NCI-H2227 (cell line): ENCODE measurements around the gene ATG10.

ENCODE experiments used
- DNase-seq: peaks from one replicate; lab custom pipeline; 2025; ENCODE audit not compliant: unreplicated experiment; lab: John Stamatoyannopoulos, UW

The ATG10 gene

DNA sequence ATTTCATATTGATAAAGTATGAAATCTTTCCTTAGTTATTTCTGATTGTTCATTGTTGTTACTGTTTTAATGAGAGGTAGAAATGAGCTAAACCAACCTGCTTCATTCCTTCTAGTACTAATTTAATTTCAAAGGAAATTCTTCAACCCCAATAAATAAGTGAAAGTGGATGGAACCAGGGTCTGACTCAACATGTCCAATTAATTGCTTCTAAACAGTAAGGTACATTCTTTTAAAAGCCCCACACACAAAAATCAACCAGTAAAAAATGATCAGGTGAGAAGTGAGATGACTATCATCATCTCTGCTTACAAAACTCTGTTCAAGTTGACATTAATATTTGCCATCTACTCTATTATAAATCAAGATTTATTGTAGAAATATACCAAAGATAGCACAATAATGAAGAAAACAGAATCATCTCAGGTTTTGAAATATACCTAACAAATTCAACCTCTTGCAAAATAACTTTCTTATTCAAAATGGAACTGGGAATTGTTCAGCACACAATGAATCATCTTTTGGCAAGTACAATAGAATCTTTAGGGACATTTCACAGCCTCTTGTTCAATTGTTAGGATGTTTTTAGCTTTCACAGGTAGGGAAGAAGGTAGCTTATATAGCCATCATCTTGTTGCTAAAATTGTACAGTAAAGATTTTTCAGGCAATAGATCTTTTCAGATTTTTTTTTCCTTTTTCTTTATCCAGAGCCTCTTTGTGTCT lies 191.8 kb downstream of the ATG10 start:
- no peak for DNase-seq

DNA sequence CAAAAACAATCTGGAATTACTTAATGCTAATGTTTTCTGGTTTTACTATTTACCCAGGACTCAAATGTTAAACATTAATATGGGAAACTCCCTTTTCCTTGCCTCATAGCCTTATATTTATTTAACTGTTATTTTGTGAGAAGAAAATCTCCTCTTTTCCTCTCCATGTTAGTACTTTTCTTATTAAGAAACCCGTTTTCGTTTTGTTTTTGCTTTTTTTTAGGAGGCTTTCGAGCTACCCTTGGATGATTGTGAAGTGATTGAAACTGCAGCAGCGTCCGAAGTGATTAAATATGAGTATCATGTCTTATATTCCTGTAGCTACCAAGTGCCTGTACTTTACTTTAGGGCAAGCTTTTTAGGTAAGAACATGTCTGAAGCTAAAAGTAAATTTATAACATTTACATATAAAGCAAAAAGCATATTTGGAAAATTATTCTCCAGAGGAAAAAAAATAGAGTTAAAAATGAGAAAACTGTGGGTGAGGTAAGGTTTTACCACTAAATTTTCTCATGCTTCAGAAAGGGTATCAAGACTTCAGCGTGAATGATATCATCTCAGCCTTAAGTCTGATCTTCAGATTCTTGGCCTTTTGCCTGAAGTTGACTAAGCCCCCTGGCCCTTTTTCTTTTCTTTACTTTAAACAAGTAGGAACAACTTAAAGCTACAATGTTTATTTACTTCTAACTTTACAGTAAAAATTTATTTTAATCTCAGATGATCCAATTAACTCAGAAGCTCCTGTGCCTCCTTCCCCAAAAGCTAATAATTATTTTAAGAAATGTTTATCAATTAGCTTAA lies 192.6 kb downstream of the ATG10 start:
- no peak for DNase-seq

DNA sequence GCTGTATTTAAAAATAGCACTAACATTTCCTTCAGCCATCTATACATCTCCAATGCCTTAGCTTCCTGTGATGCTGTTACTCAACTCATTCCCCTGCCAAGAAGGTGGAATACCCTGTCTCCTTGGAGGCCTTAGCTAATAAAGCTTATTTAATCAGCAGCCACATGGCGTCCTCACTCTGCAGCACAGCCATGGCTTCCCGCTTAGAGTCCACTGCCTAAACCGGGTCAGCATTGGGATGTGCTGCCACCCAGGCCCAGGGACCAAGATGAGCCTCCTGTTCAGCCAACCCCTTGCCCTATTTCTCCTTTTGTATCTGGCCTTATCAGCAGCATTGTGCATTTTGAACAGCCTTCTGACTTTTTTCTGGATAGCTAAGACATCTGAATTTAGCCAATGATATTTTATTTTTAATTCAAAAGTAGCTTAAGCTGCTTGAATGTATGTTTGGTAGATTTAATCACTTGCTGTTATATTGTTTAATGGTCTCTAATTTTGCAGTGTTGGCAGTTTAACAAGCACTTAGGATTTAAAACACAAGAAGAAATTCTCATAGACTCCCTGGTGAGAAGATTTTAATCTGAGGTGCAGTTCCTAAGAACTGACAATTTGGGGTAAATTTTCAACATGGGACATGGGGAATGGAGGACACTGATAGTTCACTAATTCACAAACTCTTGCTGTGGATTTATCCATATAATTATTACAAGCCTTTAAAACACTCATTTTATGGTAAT lies 193.3 kb downstream of the ATG10 start:
- no peak for DNase-seq

DNA sequence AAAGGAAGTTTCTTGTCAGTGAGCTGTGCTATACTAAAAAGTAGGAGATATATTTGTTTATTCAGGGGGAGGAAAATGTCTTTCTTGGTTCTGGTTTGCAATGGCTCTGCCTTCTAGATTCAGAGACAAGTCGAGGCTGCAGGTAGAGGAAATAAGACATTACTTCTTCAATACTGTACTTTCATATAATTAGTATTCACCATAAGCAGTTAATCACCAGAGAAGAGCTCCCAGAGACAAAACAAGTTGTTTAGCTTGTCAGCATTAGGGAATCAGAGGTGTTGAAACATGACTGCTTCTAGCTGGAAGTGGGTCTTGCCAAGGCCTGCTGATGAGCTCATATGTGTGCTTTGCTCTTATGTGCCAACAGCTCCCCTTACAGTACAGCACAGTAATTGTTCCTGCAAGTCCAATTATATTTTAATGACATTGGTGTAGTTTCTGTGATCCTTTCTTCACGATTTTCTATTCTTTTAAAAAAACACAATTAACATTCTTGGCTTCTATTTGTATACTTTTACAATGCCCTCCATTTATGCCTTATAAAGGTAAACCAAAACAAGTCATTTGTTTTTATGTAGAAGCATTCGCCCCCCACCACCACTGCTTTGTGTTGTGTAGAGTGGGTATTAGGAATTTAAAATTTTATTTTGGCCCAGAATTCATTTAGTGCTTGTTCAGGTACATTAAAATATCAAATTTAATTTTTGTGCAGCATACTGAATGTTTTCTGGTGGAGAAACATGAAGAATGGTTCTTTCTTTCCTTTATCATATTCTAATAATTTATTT lies 194.1 kb downstream of the ATG10 start:
- peak; percentile 55 for DNase-seq

DNA sequence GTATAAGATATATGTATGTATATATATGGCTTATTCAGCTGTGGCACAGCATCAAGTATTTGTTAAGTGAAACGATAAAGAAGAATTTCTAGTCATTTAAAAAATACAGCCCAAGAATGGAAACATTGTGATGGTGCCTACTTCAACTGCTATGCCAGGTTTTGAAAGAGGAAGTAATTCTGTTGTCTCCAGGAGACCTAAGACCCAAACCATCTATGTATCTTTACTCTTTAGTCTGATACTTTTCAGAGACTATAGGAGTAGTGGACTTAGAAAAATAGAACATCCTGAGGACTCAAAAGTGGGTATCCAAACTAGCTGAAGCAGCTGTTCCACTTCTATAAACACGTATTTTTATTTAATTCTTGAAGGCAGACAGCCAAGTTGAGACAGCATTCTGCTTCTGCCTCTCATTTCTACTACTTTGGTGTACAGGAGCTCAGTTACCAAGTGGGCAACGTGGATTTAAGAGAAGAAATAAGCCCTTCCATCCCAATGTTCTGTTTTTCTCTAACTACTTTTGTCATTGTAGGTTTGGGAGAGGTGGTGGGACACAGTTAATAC lies 195.6 kb downstream of the ATG10 start:
- no peak for DNase-seq

DNA sequence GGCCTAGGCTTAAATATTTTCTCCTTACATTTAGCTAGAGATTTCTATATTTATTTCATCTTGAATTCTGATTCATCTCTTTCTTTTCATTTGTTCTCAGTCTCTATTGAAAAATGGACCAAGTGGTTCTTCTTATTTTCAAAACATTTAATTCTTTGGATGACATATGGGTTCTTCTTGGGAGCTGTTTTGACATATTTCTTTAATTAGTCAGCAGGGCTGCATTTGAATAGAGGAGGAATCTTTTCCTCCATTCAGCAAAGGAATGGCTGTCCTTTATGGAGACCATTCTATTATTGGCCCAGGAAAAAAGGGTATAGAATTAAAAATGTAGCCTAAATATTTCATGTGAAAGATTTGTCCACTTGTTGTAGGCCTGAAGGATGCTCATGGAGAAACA lies 196.5 kb downstream of the ATG10 start:
- no peak for DNase-seq

DNA sequence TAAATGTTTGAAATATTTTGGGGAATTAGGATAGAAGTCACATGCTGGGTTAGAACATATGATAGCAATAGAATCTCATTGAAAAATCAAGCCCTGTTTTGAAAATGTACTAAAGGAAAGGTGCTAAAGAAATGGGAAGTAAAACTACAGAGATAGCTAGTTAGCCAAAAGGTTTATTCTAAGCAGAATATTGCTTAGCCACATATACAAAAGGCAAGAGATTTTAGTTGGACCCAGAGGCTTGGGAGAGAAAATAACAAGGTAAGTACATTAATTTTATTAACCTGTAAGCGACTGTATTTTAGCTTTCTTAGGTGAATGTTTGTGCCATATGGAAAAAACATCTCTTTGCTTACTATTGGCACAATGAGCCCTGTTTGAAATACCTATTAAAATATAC lies 198.1 kb downstream of the ATG10 start:
- DNase-seq = no peak

DNA sequence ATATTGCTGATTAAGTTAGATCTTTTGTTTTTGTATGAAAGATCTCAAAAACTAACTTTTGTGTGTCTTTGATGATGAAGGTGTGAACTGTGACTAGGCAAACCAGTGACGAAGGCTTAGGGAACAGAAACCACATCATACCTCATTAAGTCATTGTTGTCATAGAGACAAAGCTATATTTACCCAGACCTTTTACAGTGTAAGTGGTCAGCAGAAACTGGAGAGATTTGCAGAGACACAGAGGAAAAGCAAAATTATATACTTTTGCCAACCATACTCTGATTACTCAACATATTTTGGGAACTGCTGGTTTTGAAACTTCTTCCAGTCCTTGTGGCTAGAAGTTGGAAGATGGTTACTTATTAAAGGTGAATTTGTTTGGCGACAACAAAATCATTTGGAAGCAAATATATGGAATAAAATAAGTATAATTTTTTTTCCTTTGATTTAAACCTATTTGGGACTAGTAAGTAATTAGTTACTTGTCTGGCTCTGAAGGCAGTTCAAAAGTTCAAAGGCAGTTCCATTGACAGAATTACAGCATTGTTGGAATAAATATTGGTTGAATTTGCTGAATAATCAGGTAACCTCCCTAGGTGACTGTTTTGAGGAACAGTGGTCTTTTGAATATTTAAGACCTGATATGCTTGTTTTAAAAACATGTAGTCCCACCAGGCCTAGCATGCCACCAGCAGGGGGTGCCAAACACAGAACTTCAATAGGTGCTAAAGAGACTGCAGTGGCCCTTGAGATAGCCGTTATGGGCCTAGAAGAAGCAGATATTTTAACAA lies 202.5 kb downstream of the ATG10 start:
- peak; percentile 62 for DNase-seq

DNA sequence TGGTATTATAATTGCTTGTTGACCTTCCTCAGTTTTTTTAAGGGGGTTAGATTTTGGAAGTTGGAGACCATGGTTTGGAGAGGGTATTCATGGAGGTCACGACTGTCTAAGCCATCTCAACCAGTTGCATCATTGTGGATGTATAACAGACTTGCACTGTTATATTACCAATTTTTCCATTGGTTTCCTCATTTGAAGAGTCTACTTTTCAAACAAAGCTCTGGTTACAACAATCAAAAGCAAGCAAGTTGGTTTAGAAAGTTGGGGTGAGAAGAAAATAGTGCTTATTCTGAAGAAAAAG lies 203.0 kb downstream of the ATG10 start:
- DNase-seq = no peak

DNA sequence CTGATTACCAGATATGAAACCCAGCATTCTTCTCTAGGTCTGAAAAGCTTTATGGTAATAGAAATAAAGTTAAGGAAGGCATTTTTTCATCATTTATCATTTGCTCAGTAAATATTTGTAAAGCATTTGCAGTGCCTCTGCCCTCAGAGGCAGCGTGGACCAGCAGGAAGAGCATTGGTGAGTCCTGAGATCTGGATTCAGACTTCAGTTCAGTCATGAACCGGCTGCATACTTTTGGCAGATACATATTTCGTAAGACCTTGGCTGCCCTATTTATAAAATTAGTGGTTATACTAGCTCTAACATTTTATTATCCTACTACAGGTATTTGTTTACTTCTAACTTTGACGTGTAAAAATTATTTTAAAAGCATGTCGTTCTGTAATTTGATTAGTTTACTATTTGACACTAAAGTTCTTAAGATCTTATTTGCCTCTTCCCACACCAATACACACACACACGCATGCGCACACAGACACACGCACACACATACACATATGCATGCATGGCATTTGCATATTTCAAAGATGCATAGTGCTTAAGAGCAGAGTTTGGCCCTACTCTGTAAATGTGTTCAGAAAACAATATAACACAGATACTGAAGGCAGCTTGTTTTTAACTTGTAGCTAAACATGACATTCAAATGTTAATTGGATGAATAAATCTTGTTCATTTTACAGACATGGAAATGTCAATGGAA lies 204.4 kb downstream of the ATG10 start:
- DNase-seq = no peak

DNA sequence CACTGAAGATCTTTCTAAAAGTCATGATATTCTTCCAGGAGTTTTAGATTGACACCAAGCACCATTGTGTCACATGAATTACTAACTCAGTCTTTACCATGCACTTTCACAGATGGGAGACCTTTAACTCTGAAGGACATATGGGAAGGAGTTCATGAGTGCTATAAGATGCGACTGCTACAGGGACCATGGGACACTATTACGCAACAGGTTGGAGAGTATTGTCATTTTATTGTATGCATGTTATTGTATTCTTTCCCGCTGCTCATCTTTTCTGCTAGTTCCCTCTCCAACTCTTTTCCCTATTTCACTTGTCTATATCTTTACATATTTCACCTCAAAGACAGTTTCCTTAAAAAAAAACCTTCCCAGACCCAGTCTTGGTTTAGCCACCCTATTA lies 206.6 kb downstream of the ATG10 start:
- DNase-seq = peak; percentile 22

DNA sequence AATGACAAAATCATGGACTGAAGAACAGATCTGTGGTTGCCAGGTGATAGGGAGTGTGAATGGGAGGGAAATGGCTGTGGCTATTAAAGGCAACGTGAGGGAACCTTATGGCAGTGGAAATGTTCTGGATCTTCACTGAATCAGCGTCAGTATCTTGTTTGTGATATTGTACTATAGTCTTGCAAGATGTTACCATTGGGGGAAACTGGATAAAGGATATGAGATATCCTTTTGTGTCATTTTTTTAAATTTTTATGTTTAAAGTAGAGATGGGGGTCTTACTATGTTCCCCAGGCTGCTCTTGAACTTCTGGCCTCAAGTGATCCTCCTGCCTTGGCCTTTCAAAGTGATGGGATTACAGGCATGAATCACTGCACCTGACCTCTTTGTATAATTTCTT lies 210.8 kb downstream of the ATG10 start:
- DNase-seq = no peak

DNA sequence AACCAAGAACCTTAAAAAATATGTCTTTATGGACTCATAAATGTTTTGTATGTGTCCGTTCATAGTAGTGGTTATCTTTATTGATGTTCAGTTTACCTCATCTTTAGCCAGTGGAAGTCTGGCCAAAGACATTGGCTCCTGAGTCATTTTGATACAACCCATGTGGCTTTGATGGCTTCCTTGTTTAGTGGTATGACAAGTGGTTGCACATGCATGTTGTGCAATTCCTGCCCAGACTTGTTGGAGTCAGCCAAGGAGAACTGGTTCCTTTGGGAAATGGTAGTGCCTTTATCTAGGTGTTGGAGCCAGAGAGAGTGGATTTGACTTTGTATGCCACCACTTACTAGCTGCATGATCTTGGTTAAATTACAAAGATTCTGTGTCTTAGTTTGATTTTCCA lies 212.0 kb downstream of the ATG10 start:
- DNase-seq = no peak

DNA sequence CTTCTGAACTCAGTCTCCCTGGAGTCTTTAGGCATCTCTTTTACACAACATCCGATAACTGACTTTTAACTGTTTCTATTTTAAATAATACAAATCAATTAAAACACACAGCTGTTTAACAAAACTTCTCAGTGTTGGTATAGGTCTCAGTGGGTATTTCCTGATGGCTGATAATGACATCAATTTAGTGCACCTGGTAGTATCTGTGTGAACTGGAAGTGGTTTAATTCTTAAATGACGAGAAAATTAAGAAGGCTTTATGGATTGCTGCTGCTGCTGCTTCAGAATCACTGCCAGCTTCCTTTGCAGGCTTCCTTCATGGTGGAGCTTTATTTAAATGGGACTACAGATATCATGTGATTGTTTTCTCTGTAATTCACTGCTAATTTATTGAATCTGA lies 214.0 kb downstream of the ATG10 start:
- DNase-seq = no peak

DNA sequence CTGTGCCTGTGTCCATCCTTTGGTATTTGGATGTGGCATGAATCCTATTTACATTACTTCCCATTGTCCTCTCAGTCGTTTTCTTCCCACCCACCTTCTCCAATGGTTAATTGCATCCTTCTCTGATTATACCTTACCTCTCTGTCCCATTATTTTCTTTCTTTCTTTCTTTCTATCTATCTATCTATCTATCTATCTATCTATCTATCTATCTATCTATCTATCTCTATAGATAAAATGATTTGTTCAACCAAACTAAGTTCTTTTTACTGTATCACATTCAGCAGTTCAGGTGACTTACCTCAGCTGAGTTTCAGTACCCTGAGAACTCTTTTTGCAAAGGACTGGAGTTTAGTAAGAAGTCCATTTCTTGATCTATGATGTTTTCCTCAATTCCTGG lies 225.7 kb downstream of the ATG10 start:
- DNase-seq = no peak

DNA sequence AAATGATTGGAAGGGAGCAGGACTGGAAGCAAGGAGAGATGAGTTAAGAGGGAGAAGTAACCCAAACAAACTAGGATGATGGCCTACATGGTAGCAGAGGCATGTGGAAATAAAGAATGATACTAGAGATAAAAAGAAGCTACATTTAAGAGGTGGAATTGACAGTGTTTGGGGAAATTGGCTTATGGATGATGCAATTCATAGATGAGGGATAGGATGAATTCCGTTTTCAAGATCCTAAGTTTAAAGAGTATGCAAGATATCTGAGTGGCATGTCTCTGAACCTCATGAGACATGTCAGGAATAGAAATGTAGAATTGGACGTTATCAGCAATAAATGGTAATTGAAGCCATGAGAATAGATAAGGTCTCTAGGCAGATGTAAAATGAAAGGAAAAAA lies 232.7 kb downstream of the ATG10 start:
- no peak for DNase-seq

DNA sequence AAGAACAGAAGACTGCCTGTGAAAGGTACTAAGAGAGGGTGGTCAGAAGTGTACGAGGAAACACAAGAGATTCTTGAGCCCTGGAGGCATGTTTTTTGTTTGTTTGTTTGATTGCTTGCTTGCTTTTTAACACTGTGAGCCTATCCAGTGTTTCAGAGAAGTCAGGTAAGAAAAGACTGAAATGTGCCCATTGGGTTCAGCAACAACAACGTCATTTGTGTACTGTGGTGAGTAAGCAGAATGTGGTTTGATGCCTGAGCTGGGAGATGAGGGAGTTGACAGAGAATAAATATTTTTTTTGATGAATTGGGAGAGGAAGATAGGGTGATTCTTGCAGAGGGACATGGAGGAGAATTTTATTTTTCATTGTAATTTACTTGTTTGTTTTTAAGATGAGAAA lies 233.2 kb downstream of the ATG10 start:
- DNase-seq = no peak

DNA sequence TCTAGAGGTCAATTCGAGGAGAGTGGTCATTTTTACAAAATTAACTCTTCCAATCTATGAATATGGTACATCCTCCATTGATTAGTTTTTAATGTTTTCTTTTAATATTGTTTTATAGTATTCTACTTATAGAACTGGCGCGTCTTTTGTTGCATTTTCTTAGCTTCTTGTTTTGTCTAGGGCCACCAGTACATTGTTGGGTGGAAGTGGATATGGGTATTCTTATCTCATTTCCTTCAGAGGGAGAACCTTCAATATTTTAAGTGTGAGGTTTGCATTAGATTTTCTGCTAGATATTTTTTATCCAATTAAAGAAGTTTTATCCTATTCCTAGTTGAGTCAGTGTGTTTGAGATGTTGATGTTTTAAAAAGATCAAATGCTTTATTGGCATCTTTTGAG lies 236.5 kb downstream of the ATG10 start:
- DNase-seq = no peak

DNA sequence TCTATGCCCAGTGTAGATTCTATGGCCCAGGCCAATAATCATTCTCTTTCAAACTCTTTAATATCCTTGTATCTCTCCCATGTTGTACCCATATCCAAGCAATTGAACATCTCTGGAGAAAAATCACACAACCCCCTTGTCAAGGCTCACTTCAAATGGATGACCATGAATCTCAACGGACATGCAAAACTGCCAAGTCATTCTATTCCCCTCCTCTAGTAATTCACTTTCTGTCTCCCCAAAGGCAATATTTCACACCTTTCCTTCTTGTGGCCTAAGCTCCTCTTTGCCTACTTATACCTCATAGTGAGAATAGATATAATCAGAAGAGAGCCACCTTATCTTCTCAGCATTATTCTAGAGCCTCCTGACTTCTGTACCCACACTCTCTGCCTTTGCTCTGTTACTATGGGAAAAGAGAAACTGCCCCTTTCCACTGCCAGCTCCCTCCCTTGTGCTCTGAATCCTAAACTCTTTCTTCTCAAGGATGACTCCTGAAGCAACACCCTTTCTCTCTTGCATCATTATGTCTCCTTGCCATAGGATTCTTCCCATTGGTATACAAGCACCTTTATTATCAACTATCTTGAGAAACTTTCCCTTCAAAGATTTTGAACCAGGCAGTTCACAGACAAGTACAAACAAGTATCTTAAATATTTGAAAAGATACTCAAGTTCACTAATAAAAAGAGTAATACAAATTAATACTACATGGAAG lies 240.2 kb downstream of the ATG10 start:
- no peak for DNase-seq
